HG02571 (cell line): ENCODE data around the gene POLR3F.
"Not testable (repeated sequence)": the region's sequence is repeated elsewhere in the genome, so short reads cannot be mapped to it uniquely, and the experiment has no call there.

Experiments
- ATAC-seq: cut with Tn5 transposase; IDR thresholded peaks from one replicate; pipeline ENCODE4 v1.9.1; 2021; ENCODE audit warnings: mild to moderate bottlenecking, moderate library complexity; ENCODE audit not compliant: unreplicated experiment

Gene POLR3F

DNA sequence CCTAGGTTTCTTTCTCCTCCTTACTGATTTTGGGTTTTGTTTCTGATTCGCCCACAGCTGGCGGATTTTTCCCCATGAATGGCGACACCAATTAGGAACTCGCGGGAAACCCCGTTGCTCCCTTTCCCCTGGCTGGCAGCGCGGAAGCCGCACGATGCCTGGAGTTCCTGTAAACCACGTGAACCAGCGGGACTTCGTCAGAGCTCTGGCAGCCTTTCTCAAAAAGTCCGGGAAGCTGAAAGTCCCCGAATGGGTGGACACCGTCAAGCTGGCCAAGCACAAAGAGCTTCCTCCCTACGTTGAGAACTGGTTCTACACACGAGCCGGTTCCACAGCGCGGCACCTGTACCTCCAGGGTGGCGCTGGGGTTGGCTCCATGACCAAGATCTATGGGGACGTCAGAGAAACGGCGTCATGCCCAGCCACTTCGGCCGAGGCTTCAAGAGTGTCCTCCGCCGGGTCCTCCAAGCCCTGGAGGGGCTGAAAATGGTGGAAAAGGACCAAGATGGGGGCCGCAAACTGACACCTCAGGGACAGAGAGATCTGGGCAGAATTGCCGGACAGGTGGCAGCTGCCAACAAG, 37.4 kb downstream of the POLR3F start:
- ATAC-seq: no peak

DNA sequence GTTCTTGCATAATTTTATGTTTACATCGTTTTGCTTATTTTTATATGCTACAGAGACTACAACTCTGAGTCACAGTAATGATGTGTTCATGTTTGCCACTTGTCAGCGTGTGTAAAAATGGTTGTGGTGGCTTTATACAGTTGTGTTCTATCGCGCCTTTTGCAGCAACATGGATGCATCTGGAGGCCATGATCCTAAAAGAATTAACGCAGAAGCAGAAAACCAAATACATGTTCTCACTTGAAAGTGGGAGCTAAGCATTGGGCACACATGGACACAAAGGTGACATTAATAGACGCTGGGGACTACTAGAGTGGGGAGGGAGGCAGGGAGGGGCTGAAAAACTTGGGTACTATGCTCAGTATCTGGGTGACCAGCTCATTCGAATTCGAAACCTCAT, 39.6 kb downstream of the POLR3F start:
- no peak for ATAC-seq

DNA sequence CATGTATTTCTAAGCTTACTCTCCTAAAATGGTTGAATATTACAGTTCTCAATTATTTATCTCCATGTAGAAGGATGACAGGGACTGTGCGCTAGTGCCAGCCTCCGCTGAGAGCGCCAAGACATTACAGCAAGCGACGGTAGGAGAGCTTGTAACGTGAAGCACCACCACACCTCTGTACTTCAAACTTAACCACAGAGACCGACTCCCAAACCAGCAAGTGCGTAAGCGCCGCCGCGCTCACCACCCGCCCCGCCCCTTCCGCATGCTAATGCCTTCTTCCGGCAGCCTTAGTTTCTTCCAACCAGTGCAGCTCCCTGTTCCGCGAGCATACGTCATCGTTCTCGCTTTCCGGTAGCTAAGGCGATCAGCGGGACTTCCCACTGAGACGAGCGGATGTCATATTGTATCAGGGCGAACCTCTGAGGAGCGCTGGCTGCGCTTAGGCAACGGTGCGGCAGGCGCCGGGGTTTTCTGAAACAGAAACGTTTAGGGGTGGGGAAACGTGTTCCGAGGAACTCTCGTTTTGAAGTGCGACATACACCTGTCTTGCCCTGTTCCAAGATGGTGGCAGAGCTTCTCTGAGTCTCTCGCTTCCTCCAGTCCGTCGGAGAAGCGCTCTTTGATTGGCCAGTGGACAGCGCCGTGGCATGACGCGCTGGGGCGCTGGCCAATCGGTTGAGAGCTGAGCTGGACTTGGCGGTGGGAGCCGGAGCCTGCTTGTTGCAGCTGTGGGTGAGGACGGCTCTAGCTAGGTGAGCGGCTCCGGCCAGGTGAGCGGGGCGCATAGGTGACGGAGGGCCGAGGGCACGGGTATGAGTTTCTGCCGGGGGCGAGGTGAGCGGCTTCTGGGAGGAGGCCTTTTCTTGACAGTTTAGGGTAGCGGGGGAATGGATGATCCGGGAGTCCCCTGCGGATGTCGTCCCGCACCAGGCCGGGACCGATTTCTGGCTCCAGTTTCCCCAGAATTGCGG, 40.3 kb downstream of the POLR3F start, which contains the start of gene SEC23B:
SEC23B (plus strand) TSS at position 723 of the 974 bp plus-strand sequence. CDS start 2,896 bp downstream, outside the sequence.
- peak; percentile 94 for ATAC-seq

DNA sequence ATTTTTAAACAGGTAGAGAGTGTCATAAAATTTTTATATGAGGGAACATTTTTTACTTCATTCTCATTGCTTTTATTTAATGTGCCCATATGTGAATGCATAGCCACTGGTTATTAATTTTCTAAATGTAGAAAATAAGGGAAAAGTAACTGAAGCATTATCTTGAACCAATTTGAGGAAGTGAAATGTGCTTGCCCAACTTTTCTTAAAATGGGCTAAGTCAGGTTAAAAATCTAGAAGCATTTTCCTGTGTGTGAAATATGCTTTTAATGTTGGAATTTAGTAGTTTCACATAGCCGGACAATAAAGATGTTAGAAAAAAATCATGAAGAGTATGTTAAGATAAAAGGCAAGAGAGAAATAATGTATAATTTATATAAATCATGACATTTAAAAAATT, 44.4 kb downstream of the POLR3F start:
- ATAC-seq: no peak

GRCh38 chr20:18513208-18513607, 46.0 kb downstream of the POLR3F start:
- ATAC-seq: no peak

DNA sequence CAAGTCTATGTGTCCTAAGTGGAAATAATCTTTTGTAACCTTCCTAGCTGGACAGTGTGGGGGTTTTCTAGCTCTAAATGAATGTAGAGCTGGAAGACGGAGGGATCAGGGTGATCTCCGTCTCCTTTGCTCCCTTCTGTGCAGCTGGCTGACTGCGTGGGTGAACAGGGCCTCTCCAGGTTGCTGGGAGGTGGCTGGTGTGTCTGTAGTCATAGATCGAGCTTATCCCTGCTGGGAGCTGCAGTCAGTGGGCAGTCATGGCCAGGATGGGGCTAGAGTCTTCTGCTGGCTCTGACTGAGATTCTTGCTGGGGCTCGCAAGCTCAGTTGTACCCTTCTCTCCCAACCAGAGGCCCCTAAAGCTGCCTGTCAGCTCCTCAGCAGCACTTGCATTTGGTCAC, 46.9 kb downstream of the POLR3F start:
- no peak for ATAC-seq

GRCh38 chr20:18515973-18516372, 48.8 kb downstream of the POLR3F start:
- no peak for ATAC-seq

DNA sequence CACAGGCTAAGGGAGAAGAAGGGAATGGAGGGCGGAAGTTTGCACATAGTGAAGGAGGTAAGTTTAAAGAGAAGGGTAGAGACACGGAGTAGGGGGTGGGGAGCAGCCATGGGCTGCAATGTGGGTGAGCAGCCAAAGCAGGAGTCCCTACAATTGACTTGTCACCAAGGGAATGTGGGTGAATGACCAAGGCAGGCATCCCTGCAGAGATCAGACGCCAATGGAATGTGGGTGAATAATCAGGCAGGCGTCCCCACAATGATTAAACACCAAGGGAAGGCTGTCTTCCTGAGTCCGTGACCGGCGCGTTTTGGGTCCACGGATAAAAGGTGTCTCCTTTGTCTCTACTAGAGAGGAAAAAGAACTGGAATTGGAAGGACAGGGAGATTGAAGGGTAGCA, 54.9 kb downstream of the POLR3F start:
- not testable (repeated sequence) for ATAC-seq

GRCh38 chr20:18523066-18523465, 55.9 kb downstream of the POLR3F start:
- ATAC-seq: no peak

GRCh38 chr20:18524646-18525045, 57.5 kb downstream of the POLR3F start:
- ATAC-seq: no peak

GRCh38 chr20:18526761-18527160, 59.6 kb downstream of the POLR3F start:
- not testable (repeated sequence) for ATAC-seq

- ATAC-seq: no peak
These were observed 60.1 kb downstream of the POLR3F start for GRCh38 chr20:18527339-18527738.

GRCh38 chr20:18527836-18528235, 60.6 kb downstream of the POLR3F start:
- ATAC-seq: no peak

GRCh38 chr20:18529041-18529440, 61.9 kb downstream of the POLR3F start:
- no peak for ATAC-seq

GRCh38 chr20:18532626-18533025, 65.4 kb downstream of the POLR3F start:
- no peak for ATAC-seq

- no peak for ATAC-seq
These were observed 66.3 kb downstream of the POLR3F start for GRCh38 chr20:18533491-18533890.

- ATAC-seq: no peak
These were observed 66.9 kb downstream of the POLR3F start for GRCh38 chr20:18533978-18534644.
